ENCODE measurements around the gene SH3PXD2A.

The SH3PXD2A gene

GRCh38 chr10:103572347-103573204 is 282.8 kb downstream of the SH3PXD2A start:
- Histone ChIP-seq H3K4me3 (ENCODE audit: control insufficient read depth in 1 of 7, extremely low read depth in 1 of 7, insufficient read depth in 4 of 7, low read depth in 2 of 7, low read length in 6 of 7) (no peak overlapping the region), H3K27ac (ENCODE audit: insufficient read depth in 1 of 2, low read depth in 1 of 2, low read length in 2 of 2, poor library complexity in 1 of 2, severe bottlenecking in 2 of 2) (no peak overlapping the region), H3K9me3 (ENCODE audit: control extremely low read depth in 1 of 5, control insufficient read depth in 4 of 5, insufficient read depth in 2 of 5, low read depth in 1 of 5, low read length in 4 of 5) (no peaks in the 10 kb centered on the region), H3K27me3 (replicated peaks in 2 of 5; ENCODE audit: control insufficient read depth in 4 of 5, insufficient read depth in 5 of 5, low read length in 4 of 5) (peaks cover 0 to 1% (median 0%) of the 10 kb centered on the region in 5 experiments), H3K4me1 (ENCODE audit: control extremely low read depth in 1 of 4, control insufficient read depth in 4 of 4, insufficient read depth in 4 of 4, low read length in 3 of 4) (peaks cover 0 to 15% (median 5%) of the 10 kb centered on the region in 4 experiments), H3K36me3 (ENCODE audit: control insufficient read depth in 4 of 4, insufficient read depth in 4 of 4, low read length in 3 of 4) (no peaks in the 10 kb centered on the region)
- WGBS (ENCODE audit: insufficient coverage): 100% methylated on average over 4 of the region's 10 CpGs
- ChIA-PET CTCF (interaction anchor here (1.1 to 1.4 kb wide), 2 partner anchors 11 to 17 kb away, joined by 3 to 6 read pairs; no protein-coding TSS in a partner anchor), POLR2A (no interaction called here)
- DNase-seq: no peak

- Histone ChIP-seq H3K36me3 (ENCODE audit: control insufficient read depth in 4 of 4, insufficient read depth in 4 of 4, low read length in 3 of 4) (no peaks in the 10 kb centered on the region), H3K4me3 (ENCODE audit: control insufficient read depth in 1 of 7, extremely low read depth in 1 of 7, insufficient read depth in 4 of 7, low read depth in 2 of 7, low read length in 6 of 7) (no peak overlapping the region), H3K4me1 (ENCODE audit: control extremely low read depth in 1 of 4, control insufficient read depth in 4 of 4, insufficient read depth in 4 of 4, low read length in 3 of 4) (peaks cover 0 to 12% (median 3%) of the 10 kb centered on the region in 4 experiments), H3K9me3 (ENCODE audit: control extremely low read depth in 1 of 5, control insufficient read depth in 4 of 5, insufficient read depth in 2 of 5, low read depth in 1 of 5, low read length in 4 of 5) (no peaks in the 10 kb centered on the region), H3K27me3 (replicated peaks in 2 of 5; ENCODE audit: control insufficient read depth in 4 of 5, insufficient read depth in 5 of 5, low read length in 4 of 5) (peaks cover 0 to 1% (median 0%) of the 10 kb centered on the region in 5 experiments), H3K27ac (ENCODE audit: insufficient read depth in 1 of 2, low read depth in 1 of 2, low read length in 2 of 2, poor library complexity in 1 of 2, severe bottlenecking in 2 of 2) (no peak overlapping the region)
- 95% methylated on average over 16 of the region's 18 CpGs for WGBS (ENCODE audit: insufficient coverage)
- POLR2A ChIA-PET: no interaction called here
- CTCF ChIA-PET: interaction anchor here (1.4 kb wide), 1 partner anchor 18 kb away, joined by 3 read pairs; no protein-coding TSS in a partner anchor
- no peak for DNase-seq
Observed at GRCh38 chr10:103571656-103571975, 283.8 kb downstream of the SH3PXD2A start.

GRCh38 chr10:103570844-103571655 is 284.3 kb downstream of the SH3PXD2A start:
- Histone ChIP-seq H3K27ac (ENCODE audit: insufficient read depth in 1 of 2, low read depth in 1 of 2, low read length in 2 of 2, poor library complexity in 1 of 2, severe bottlenecking in 2 of 2) (no peak overlapping the region), H3K27me3 (replicated peaks in 2 of 5; ENCODE audit: control insufficient read depth in 4 of 5, insufficient read depth in 5 of 5, low read length in 4 of 5) (peaks cover 0 to 1% (median 0%) of the 10 kb centered on the region in 5 experiments), H3K9me3 (ENCODE audit: control extremely low read depth in 1 of 5, control insufficient read depth in 4 of 5, insufficient read depth in 2 of 5, low read depth in 1 of 5, low read length in 4 of 5) (no peaks in the 10 kb centered on the region), H3K36me3 (ENCODE audit: control insufficient read depth in 4 of 4, insufficient read depth in 4 of 4, low read length in 3 of 4) (no peaks in the 10 kb centered on the region), H3K4me3 (ENCODE audit: control insufficient read depth in 1 of 7, extremely low read depth in 1 of 7, insufficient read depth in 4 of 7, low read depth in 2 of 7, low read length in 6 of 7) (no peak overlapping the region), H3K4me1 (ENCODE audit: control extremely low read depth in 1 of 4, control insufficient read depth in 4 of 4, insufficient read depth in 4 of 4, low read length in 3 of 4) (peaks cover 0 to 7% (median 2%) of the 10 kb centered on the region in 4 experiments)
- 95% methylated on average over 21 of the region's 28 CpGs for WGBS (ENCODE audit: insufficient coverage)
- ChIA-PET CTCF (no interaction called here), POLR2A (no interaction called here)
- no peak for DNase-seq

GRCh38 chr10:103569896-103570295 is 285.5 kb downstream of the SH3PXD2A start:
- WGBS (ENCODE audit: insufficient coverage): 100% methylated on average over 1 of the region's 5 CpGs
- no peaks in the 10 kb centered on the region for H3K9me3 ChIP-seq (ENCODE audit: control extremely low read depth in 1 of 5, control insufficient read depth in 4 of 5, insufficient read depth in 2 of 5, low read depth in 1 of 5, low read length in 4 of 5)
- no peaks in the 10 kb centered on the region for H3K4me1 ChIP-seq (ENCODE audit: control extremely low read depth in 1 of 4, control insufficient read depth in 4 of 4, insufficient read depth in 4 of 4, low read length in 3 of 4)
- ChIA-PET CTCF (interaction anchor here (2.1 kb wide), 1 partner anchor 9 kb away, joined by 4 read pairs; no protein-coding TSS in a partner anchor), POLR2A (no interaction called here)
- H3K36me3 ChIP-seq (ENCODE audit: control insufficient read depth in 4 of 4, insufficient read depth in 4 of 4, low read length in 3 of 4): no peaks in the 10 kb centered on the region
- DNase-seq: no peak
- no peak overlapping the region for H3K4me3 ChIP-seq (ENCODE audit: control insufficient read depth in 1 of 7, extremely low read depth in 1 of 7, insufficient read depth in 4 of 7, low read depth in 2 of 7, low read length in 6 of 7)
- peaks cover 0 to 1% (median 0%) of the 10 kb centered on the region in 5 experiments for H3K27me3 ChIP-seq (replicated peaks in 2 of 5; ENCODE audit: control insufficient read depth in 4 of 5, insufficient read depth in 5 of 5, low read length in 4 of 5)
- no peak overlapping the region for H3K27ac ChIP-seq (ENCODE audit: insufficient read depth in 1 of 2, low read depth in 1 of 2, low read length in 2 of 2, poor library complexity in 1 of 2, severe bottlenecking in 2 of 2)

DNA sequence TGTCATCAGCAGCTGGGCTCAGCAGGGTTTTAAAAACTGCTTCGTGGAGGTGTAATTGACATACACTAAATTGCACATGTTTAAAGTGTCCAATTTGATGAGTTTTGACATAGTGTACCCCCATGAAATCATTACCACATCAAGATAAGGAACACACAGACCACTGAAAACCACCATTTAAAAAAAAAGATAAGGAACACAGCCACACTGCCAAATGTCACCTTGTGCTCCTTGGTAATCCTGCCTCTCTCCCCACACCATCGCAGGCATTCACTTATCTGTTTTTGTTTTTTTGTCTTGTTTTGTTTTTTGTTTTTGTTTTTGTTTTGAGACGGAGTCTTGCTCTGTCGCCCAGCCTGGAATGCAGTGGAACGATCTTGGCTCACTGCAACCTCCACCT is 286.9 kb downstream of the SH3PXD2A start:
- Histone ChIP-seq H3K9me3 (ENCODE audit: control extremely low read depth in 1 of 5, control insufficient read depth in 4 of 5, insufficient read depth in 2 of 5, low read depth in 1 of 5, low read length in 4 of 5) (no peaks in the 10 kb centered on the region), H3K4me1 (ENCODE audit: control extremely low read depth in 1 of 4, control insufficient read depth in 4 of 4, insufficient read depth in 4 of 4, low read length in 3 of 4) (no peaks in the 10 kb centered on the region), H3K27ac (ENCODE audit: insufficient read depth in 1 of 2, low read depth in 1 of 2, low read length in 2 of 2, poor library complexity in 1 of 2, severe bottlenecking in 2 of 2) (no peak overlapping the region), H3K36me3 (ENCODE audit: control insufficient read depth in 4 of 4, insufficient read depth in 4 of 4, low read length in 3 of 4) (no peaks in the 10 kb centered on the region), H3K4me3 (ENCODE audit: control insufficient read depth in 1 of 7, extremely low read depth in 1 of 7, insufficient read depth in 4 of 7, low read depth in 2 of 7, low read length in 6 of 7) (no peak overlapping the region), H3K27me3 (replicated peaks in 2 of 5; ENCODE audit: control insufficient read depth in 4 of 5, insufficient read depth in 5 of 5, low read length in 4 of 5) (peaks cover 0 to 1% (median 0%) of the 10 kb centered on the region in 5 experiments)
- ChIA-PET CTCF (interaction anchor here (2.1 kb wide), 1 partner anchor 11 kb away, joined by 4 read pairs; no protein-coding TSS in a partner anchor), POLR2A (no interaction called here)
- DNase-seq: no peak
- 100% methylated on average over 2 of the region's 5 CpGs for WGBS (ENCODE audit: insufficient coverage)

- ChIA-PET CTCF (interaction anchor here (1.6 kb wide), 1 partner anchor 10 kb away, joined by 12 read pairs; no protein-coding TSS in a partner anchor), POLR2A (no interaction called here)
- H3K4me1 ChIP-seq (ENCODE audit: control extremely low read depth in 1 of 4, control insufficient read depth in 4 of 4, insufficient read depth in 4 of 4, low read length in 3 of 4): no peaks in the 10 kb centered on the region
- H3K9me3 ChIP-seq (ENCODE audit: control extremely low read depth in 1 of 5, control insufficient read depth in 4 of 5, insufficient read depth in 2 of 5, low read depth in 1 of 5, low read length in 4 of 5): no peaks in the 10 kb centered on the region
- no peaks in the 10 kb centered on the region for H3K27me3 ChIP-seq (replicated peaks in 2 of 5; ENCODE audit: control insufficient read depth in 4 of 5, insufficient read depth in 5 of 5, low read length in 4 of 5)
- no CpG with 5 or more reads among the region's 3 CpGs for WGBS (ENCODE audit: insufficient coverage)
- no peak overlapping the region for H3K27ac ChIP-seq (ENCODE audit: insufficient read depth in 1 of 2, low read depth in 1 of 2, low read length in 2 of 2, poor library complexity in 1 of 2, severe bottlenecking in 2 of 2)
- DNase-seq: no peak
- no peaks in the 10 kb centered on the region for H3K36me3 ChIP-seq (ENCODE audit: control insufficient read depth in 4 of 4, insufficient read depth in 4 of 4, low read length in 3 of 4)
- no peak overlapping the region for H3K4me3 ChIP-seq (ENCODE audit: control insufficient read depth in 1 of 7, extremely low read depth in 1 of 7, insufficient read depth in 4 of 7, low read depth in 2 of 7, low read length in 6 of 7)
Observed at GRCh38 chr10:103566536-103566935, 288.8 kb downstream of the SH3PXD2A start.

Data from common myeloid progenitor, CD34-positive (primary cell).